Measurements from ENCODE around the gene DYNC2I2. TPM values are rescaled to one million over a fixed set of nuclear protein-coding genes. Genes with fewer than 3 reads are reported as not detected.

The DYNC2I2 gene
- total RNA-seq, 1 experiment from 2014 or later, result 71.1 TPM

GRCh38 chr9:128588581-128589233, 67.9 kb downstream of the DYNC2I2 start (continued):
- TF ChIP-seq ZNF532 (CRISPR knock-in tag; IDR thresholded peaks at IDR 0.05; ENCODE audit: borderline replicate concordance), result no peak
- no peak for TF ChIP-seq E2F4 (CRISPR knock-in tag; IDR thresholded peaks at IDR 0.05; ENCODE audit: borderline replicate concordance, low read depth)
- no peak for TF ChIP-seq NFYB (CRISPR knock-in tag; conservative IDR thresholded peaks at IDR 0.05; ENCODE audit: low read depth)
- TF ChIP-seq ZNF121 (CRISPR knock-in tag; IDR thresholded peaks at IDR 0.05), result no peak
- TF ChIP-seq ZNF671 (CRISPR knock-in tag; IDR thresholded peaks at IDR 0.05), result no peak
- no peak for TF ChIP-seq NFATC4 (CRISPR knock-in tag; IDR thresholded peaks at IDR 0.05)
- TF ChIP-seq ZBTB21 (CRISPR knock-in tag; IDR thresholded peaks at IDR 0.05; ENCODE audit: borderline replicate concordance), result no peak
- no peak for TF ChIP-seq E2F1 (CRISPR knock-in tag; IDR thresholded peaks at IDR 0.05)
- no peak for TF ChIP-seq TEAD1 (CRISPR knock-in tag; IDR thresholded peaks at IDR 0.05)

GRCh38 chr9:128587453-128587852, 69.2 kb downstream of the DYNC2I2 start:
- ChIA-PET POLR2A (interaction anchor here (0.6 kb wide), 1 partner anchor 56 kb away, joined by 3 read pairs; no protein-coding TSS in a partner anchor), CTCF (no interaction called here)
- DNase-seq (ENCODE audit: low spot score) (no peak), ATAC-seq (no peak)
- no peaks in the 10 kb centered on the region for H3K9me3 Mint-ChIP-seq
- H3K4me1 Mint-ChIP-seq, result no peaks in the 10 kb centered on the region
- no peak overlapping the region for H3K4me3 Mint-ChIP-seq
- no peaks in the 10 kb centered on the region for H3K27me3 Mint-ChIP-seq (ENCODE audit: low read depth)
- no peak overlapping the region for H3K27ac Mint-ChIP-seq
- peaks cover 83% of the 10 kb centered on the region for H3K36me3 Mint-ChIP-seq
- TF ChIP-seq CTCF (IDR thresholded peaks at IDR 0.05) (no peak), E2F4 (CRISPR knock-in tag; IDR thresholded peaks at IDR 0.05; ENCODE audit: borderline replicate concordance, low read depth) (no peak), MAX (CRISPR knock-in tag; IDR thresholded peaks at IDR 0.05) (no peak), MLX (CRISPR knock-in tag; IDR thresholded peaks at IDR 0.05) (no peak), NFYB (CRISPR knock-in tag; conservative IDR thresholded peaks at IDR 0.05; ENCODE audit: low read depth) (no peak), ZBTB21 (CRISPR knock-in tag; IDR thresholded peaks at IDR 0.05; ENCODE audit: borderline replicate concordance) (no peak), USF1 (CRISPR knock-in tag; IDR thresholded peaks at IDR 0.05) (no peak), ZNF396 (CRISPR knock-in tag; IDR thresholded peaks at IDR 0.05; ENCODE audit: borderline replicate concordance) (no peak), ZNF263 (CRISPR knock-in tag; IDR thresholded peaks at IDR 0.05; ENCODE audit: low read depth) (no peak), ZNF416 (CRISPR knock-in tag; IDR thresholded peaks at IDR 0.05) (no peak), CBFB (CRISPR knock-in tag; IDR thresholded peaks at IDR 0.05; ENCODE audit: low read depth) (no peak), RORB (CRISPR knock-in tag; IDR thresholded peaks at IDR 0.05) (no peak), CREB1 (CRISPR knock-in tag; IDR thresholded peaks at IDR 0.05) (no peak), PRDM15 (CRISPR knock-in tag; IDR thresholded peaks at IDR 0.05) (no peak)

Measured in WTC11 (cell line).